ENCODE data around the gene ANXA10.
A peak's percentile ranks its signal among the peaks of the same experiment; 100 is the strongest.
"Not testable (repeated sequence)": the region's sequence is repeated elsewhere in the genome, so short reads cannot be mapped to it uniquely, and the experiment has no call there.

The ANXA10 gene, protein sequence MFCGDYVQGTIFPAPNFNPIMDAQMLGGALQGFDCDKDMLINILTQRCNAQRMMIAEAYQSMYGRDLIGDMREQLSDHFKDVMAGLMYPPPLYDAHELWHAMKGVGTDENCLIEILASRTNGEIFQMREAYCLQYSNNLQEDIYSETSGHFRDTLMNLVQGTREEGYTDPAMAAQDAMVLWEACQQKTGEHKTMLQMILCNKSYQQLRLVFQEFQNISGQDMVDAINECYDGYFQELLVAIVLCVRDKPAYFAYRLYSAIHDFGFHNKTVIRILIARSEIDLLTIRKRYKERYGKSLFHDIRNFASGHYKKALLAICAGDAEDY

DNA sequence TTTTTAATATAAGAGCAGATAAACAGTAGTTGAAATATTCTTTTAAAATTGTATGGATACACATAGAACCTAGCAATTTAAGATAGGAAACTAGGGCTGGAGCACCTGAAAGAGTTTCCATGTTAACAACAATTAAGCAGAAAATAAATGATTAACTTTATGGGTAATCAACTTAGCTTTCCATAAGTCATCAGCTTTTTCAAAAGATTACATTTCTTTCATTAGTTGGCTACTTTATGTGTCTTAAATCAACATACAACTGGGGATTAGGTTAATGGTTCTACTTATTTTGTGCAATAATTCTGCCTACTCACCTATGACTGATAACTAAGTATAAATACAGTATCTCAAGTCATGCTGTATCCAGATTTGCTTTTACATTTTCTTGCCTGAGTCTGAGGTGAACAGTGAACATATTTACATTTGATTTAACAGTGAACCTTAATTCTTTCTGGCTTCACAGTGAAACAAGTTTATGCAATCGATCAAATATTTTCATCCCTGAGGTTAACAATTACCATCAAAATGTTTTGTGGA, at the start of gene ANXA10:
ANXA10 (plus strand) TSS at position 362 of the 537 bp plus-strand sequence; CDS start at position 526, 164 bp downstream.
- no peak for FAIRE-seq

DNA sequence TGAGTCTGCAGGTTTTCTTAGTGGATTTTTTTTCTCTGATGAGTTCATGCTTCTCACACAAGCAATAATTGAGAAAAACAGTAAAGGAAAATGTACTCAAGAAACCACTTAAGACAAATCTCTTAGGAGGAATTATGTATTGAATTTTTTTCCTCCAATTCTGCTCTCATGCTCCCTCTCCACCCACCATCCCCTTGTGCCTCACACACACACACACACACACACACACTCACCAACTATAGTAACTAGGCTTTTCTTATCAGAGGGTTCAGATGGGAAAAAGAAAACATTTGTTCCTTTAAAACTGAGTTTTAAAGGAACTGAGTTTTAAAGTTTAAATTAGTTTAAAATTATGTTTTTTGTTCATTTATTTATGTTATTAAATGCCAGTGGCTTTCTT, 47.0 kb upstream of the ANXA10 start:
- FAIRE-seq: no peak

DNA sequence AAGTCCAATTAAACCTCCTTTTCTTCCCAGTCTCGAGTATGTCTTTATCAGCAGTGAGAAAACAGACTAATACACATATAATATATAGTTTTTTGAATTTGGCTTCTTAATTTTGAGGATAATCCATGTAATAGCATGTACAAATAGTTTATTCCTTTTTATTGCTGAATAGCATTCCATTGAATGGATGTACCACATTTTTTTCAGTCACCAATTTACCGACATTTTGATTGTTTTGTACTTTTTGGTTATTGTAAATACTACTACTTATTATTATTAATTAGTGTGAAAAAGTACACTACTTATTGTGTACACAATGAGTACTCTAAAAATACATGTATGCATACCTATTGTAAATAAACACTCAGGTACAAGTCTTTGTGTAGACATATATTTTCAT, 42.3 kb upstream of the ANXA10 start:
- FAIRE-seq: no peak

DNA sequence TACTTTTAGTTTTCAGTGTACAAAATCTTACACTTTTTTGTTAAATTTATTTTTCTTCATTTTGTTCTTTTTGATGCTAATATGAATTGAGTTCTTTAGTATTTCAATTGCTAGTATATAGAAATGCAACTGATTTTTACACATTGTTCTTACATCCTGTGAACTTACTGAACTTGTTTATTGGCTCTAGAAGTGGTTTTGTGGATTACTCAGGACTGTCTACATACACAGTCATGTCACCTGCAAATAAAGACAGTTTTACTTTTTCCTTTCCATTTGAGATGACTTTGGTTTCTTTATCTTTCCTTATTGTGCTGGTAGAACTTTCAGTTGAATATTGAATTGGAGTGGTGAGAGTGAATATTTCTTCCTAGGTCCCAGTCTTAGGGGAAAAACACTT, 40.8 kb upstream of the ANXA10 start:
- FAIRE-seq: peak; percentile 19

DNA sequence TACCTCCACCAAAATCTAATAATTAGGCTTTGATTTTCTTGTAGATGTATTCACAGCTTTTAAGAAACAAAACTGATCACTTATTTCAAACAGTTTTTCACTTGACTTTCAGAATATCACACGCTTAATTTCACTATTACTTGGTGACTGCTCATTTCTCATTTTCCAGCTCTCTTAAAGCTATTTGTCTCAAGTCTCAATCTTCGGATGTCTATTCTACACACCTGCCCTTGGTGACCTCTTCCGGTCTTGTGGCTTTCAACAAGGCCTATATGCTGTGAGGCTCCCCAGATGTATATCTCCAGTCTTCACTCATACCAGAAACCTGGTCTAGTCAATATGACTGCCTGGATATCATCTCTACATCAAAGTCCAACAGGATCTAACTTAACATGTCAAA, 34.9 kb upstream of the ANXA10 start:
- no peak for FAIRE-seq

DNA sequence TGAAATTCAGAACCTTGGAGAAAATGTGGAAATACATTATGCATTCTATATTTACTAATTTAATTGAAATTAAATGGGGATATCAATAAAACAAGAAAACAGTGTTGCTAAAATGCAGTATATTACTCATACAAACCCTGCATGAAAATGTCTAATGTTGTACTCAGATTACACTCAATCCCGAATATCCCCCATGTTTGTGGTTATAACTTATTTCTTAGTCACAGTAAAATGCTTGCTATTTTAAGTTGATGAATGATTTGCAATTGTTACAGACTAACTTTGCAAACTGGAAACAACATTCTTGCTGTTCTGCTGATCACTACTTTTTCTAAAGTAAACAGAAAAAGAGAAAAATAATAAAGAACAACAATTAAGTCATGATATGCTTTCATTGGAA, 33.1 kb upstream of the ANXA10 start:
- FAIRE-seq: no peak

DNA sequence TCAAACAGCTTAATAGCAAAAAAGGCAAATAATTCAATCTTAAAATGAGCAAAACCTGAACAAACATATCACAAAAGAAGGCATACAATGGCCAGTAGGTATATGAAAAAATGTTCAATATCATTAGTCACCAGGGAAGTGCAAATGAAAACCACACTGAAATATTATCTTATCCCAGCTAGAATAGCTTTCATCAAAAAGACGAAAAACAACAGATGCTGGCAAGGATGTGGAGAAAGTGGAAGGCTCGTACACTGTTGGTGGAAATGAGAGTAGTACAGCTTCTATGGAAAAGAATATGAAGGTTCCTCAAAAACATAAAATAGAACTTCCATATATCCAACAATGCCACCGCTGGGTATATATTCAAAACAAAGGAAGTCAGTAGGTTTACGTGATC, 29.3 kb upstream of the ANXA10 start:
- no peak for FAIRE-seq

DNA sequence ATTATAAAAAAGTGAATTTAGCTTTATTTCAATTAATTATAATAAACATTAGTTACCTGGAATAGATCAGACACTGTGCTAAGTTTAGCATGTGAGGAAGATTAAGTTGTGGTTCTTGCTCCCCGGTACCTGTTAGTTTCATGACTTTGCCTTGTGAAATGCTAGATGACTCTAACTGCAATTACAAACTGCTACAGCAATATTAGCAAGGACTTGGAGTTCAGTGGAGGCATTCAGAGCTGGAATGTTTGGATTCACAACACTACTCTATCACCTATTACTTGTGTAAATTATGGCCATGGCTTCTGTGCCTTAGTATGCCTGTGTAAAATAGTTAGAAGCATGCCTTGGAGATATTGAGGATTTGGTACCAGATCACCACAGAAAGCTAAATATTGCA, 21.4 kb upstream of the ANXA10 start:
- no peak for FAIRE-seq

DNA sequence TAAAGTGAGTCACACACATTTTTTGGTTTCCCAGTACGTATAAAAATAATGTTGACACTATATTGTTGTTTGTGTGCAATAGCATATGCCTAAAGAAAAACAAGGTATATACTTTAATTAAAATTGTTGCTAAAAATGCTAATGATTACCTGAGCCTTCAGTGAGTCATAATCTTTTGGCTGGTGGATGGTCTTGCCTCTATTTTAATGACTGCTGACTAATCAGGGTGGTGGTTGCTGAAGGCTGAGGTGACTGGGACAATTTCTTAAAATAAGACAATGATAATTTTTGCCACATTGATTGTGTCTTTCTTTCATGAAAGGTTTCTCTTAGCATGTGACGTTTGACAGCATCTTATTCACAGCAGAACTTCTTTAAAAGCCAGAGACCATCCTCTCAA, 21.0 kb upstream of the ANXA10 start:
- FAIRE-seq: no peak

DNA sequence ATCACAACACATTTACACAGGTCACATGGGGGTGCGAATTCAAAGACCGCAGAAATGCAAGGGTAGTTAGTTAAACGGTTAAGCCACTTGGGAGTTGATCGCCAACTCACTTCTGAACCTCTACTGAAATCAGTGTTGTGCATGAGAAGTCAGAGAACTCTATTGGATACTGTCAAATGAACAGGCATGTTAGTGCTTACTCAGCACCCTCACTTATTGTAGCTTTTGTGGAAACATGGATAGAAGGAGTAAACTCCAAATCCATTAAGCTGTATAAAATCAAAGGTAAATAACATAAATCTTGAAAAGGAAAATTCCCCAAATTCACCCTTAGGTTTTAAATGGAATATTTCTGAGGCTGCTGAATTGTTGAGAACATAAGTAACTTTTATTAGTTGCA, 17.5 kb upstream of the ANXA10 start:
- FAIRE-seq: no peak

DNA sequence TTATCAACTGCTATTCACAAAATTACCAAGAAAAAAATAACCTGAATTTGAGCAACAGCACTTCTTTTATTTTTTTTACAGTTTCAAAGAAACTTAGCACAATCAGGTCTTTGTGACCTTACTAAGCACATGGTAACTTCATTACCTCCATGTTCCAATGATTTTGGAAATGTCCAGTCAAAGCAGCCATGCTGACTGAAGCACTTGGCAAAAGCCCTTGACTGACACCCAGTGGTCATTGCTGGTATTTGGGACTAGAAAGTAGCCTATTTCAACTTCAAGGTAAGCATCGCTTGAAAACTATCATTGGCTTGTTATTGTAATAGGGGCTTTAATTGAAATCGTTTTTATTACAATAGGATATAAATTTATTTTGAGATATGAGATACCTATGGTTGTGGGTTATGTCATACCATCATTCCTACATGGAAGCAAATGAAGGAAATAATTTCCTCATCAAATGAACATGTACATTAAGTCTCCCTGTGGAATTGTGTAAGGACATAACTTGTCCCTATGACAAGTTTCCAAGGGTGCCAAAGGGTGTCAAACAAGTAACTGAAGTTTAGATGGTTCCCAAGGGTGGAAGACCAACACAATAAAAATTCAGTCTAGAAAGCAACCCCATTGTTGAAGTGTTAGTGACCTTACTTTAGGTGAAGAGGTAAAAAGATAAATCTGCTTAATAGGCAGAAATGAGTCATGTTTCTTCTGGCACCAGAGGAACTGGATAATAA, 15.2 kb upstream of the ANXA10 start:
- FAIRE-seq: peak; percentile 80

DNA sequence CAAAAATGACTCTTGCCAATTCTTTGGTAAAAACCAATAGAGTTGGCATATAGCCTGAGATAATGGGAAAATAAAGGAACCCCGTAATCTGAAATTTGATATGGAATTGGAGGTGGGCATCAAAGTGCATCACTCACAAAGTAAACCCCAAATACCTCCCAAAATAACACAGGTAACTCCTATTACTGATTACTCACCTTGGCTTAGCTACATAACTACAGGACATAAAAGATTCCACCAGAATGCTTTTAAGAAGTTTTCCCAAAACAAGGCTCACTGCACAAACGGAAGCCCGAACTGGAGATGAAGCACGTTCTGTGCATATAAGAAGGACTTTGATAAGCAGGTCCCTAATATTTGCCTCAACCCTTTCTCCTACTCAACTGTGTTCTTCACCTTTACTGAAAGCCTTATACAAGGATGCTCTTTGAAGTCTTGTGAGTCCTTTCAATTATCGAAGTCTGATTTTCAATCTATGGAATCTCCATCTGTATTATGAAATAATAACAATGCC, 14.6 kb upstream of the ANXA10 start:
- no peak for FAIRE-seq

DNA sequence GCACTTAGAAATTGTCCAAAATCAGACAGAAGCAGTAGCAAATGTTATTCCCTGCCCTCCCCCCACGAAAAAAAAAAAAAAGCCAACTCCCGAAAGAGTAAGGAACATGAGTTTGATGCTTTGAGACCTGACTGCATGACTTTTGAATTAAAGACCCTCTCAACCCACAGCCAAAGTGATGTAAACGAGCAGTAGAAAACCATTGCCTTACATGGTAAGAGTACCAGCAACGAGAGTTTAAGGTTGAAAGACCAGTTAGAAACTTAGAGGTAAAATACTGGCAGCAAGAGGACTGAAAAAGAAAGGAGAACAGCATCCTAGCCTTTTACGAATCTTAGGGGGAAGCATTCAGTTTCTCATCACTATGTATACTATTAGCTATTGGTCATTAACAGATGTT, 10.0 kb upstream of the ANXA10 start:
- FAIRE-seq: no peak

DNA sequence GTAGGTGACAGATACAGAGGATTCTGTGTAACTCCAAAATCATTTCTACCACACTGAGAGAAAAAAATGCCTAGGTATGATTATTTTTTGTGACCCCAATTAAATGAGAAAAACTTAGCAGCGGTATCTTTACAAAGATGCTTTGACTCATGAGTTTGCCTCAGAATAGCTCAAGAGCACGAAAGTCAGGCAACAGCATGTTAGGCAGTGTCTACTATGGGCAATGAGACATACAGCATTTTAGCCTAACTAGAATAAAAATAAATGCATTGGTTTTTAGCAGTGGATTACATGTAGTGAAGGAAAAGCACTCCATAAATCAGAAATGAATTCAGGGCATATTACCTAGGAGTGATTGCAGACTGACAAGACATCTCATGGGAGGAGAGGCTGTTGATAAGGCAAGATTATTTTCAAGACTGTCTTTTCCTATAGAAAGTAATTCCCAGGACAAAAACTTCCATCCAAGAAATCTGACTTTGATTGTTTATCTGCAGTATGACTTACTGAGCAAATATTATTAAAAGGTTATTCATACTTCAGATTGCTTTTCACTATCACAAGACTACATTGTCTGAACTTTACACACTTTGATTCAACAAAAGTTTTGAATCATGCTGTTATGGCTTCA, 3.6 kb downstream of the ANXA10 start:
- FAIRE-seq: no peak

DNA sequence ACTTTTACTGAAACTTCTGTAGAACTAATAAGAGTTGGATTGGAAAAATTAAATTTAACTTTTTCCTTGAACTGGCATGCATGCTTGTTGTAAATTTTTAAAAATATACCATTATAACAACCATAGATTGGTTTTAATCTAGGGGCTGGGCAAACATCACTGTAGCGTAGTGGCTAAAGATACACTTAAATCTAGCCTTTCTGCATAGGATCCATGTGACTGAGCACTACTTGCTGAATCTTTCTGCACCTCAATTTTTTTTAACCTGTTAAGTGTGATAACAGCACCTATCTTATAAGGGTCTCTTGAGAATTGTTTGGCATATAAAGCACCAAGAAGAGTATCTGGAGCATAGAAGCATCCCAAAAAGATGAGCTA, 4.1 kb downstream of the ANXA10 start:
- FAIRE-seq: no peak

DNA sequence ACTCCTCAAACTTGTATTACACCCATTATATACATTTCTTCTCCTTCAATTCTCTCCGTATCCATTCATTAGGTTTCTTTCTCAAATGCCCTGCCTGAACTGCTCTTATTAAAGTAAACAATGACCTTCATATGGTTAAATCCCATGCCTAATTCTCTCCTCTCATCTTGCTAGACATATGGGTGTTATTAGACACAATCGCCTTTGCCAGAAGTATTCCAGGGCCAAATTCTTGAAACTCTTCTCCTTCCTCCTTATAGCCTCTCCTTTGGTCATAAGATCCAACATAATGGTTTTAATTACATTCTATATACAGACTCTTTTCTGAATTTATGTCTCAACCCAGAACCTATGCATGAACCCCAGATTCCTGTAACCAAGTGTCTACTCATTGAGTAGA, 4.8 kb downstream of the ANXA10 start:
- FAIRE-seq: no peak

DNA sequence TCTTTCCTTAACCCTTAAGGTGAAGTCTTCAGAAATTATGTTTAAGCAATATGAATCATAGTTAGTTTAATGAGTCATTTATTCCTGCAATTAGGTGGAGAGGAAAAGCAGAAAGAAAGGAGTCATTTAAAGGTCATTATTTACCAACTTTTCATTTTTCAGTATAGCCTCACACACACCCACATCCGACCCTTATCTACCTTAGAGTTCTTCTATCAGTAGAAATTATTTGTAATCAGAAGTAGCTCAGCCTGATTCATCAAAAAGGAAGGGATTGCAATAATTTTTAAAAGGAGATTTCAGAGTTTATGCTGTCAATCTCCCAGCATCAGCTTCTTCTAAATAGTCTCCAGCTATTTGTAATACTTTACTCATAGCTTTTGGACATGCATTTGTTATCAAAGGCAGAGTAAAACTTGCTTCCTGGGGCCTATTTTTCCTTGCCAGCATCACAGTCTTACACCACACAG, 5.9 kb downstream of the ANXA10 start:
- no peak for FAIRE-seq

DNA sequence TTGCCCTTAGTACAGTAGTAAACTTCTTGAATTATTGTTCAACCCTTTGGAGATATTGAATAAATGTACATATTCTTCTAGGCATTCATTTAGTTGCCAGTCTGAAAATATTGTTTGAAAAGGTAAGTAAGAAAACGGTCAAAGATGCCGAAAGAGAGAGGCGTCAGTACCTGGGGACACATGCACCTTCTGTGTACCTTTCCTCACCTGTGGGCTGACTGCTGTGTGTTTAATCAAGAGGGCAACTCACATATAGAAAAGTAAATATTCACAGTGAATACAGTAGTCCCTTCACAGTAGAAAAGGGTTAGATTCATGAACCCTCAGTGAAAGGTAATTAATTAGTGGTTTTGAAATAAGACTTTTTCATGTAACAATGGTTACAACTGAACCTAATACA, 6.9 kb downstream of the ANXA10 start:
- no peak for FAIRE-seq

DNA sequence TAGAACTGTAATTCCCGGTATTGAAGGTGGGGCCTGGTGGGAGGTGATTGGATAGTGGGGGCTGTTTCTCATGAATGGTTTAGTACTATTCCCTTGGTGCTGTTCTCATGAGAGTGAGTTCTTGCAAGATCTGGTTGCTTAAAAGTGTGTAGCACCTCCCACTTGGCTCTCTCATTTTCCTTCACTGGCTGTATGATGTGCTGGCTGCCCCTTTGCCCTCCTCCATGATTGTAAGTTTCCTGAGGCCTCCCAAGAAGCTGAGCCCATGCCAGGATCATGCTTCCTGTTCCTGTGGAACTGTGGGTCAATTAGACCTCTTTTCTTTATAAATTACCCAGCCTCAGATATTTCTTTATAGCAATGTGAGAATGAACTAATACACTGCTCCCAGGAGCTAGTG, 8.7 kb downstream of the ANXA10 start:
- FAIRE-seq: no peak

DNA sequence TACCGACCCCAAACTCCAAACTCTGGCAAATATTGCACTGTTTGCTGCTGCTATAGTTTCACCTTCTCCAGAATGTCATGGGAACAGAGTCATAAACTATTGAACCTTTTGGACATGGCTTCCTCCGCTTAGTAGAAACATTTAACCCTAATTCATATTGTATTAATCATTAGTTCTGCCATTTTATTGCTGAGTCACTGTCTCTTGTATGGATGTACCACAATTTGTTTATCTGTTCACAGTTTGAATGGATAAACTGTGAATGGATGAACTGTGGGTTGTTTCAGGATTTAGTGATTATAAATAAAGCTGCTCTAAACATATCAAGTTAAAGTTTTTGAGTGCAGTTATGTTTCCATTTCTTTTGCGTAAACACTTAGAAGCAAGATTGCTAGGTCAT, 10.1 kb downstream of the ANXA10 start:
- no peak for FAIRE-seq

DNA sequence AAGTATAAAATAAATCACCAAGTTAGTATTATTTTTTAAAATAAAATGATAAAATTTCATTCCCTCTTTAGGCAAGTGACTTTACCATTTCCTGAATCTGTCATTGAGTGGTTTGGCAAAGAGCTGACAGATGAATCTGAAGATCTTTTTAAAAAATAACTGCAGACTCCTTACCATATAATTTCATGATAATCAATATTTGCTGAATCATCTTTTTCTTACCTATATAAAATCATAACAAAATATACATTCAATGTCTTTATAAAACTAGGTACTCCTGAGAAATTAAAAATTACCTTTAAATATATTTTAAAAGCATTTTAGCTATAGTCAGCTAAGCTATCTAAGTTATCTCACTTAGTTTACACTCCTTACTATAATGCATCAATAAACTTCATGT, 17.2 kb downstream of the ANXA10 start:
- no peak for FAIRE-seq

DNA sequence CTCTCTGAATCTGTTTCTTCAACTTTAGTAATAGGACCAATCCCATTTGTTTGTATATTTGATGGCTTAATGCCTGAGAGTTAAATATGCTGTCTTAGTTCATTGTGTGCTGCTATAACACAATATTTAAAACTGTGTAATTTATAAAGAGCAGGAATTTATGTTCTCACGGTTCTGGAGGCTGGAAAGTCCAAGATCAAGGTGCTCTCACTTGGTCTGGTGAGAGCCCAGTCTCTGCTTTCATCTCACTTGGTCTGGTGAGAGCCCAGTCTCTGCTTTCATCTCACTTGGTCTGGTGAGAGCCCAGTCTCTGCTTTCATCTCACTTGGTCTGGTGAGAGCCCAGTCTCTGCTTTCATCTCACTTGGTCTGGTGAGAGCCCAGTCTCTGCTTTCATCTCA, 20.7 kb downstream of the ANXA10 start:
- FAIRE-seq: not testable (repeated sequence)

DNA sequence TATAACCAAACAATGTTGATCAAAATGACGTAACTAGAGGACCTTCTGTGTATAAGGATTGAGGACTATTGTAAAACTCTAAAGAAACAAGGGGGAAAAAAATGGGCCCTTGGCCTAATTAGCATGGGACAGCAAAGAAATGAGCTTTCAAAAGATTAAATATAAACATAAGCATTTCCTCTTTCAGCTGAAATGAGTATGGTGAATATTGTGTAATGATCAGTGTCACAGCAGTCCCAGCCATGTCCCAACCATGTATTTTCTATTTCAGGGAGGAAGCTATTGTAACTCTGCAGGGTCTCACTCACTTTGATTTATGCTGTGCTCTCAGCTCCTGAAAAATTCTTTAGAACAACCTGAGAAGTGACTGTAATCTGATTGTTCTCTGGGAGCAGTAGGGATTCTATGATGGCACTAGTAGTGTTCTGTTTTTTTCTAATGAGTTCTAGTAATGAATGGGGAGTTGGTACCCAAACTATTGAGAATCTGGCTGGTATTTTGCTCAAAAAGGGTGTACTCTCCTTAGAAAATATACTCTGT, 25.8 kb downstream of the ANXA10 start:
- FAIRE-seq: no peak

Data from G401.6 (cell line).